SKM-1 (cell line): ENCODE measurements around the gene SBNO2.

Experiments used
- DNase-seq: peaks from one replicate; lab custom pipeline; 2025; ENCODE audit not compliant: unreplicated experiment; lab: John Stamatoyannopoulos, UW

Gene SBNO2

GRCh38 chr19:1106841-1107660 is 67.0 kb downstream of the SBNO2 start:
- peak; percentile 32 for DNase-seq

DNA sequence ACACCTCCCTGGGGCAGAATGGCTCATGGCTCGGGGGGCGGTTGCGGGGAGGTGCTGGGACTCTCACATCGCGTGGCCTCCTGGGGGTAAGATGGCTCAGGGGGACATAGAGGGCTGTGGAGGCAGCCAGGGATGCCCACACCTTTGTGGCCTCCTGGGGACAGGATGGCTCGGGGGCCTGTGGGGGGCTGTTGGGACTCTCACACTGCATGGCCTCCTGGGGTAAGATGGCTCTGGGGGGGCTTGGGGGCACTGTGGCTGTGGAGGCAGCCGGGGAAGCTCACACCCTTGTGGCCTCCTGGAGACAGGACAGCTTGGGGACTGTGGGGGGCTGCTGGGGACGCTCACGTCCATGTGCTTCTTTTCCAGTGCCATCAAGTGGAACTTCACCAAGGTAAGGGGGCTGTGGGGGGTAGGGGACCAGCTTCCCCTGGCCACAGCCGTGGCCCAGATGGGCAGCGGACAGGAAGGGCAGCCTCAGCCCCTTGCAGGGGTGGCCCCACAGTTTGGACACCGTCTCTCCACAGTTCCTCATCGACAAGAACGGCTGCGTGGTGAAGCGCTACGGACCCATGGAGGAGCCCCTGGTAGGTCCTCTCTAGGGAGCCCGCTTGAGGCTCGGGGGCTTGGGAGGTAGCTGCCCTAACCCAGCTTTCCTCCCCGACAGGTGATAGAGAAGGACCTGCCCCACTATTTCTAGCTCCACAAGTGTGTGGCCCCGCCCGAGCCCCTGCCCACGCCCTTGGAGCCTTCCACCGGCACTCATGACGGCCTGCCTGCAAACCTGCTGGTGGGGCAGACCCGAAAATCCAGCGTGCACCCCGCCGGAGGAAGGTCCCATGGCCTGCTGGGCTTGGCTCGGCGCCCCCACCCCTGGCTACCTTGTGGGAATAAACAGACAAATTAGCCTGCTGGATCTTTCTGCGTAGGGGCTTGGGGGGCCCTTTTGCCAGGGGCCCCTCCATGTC is 67.9 kb downstream of the SBNO2 start:
- no peak for DNase-seq

DNA sequence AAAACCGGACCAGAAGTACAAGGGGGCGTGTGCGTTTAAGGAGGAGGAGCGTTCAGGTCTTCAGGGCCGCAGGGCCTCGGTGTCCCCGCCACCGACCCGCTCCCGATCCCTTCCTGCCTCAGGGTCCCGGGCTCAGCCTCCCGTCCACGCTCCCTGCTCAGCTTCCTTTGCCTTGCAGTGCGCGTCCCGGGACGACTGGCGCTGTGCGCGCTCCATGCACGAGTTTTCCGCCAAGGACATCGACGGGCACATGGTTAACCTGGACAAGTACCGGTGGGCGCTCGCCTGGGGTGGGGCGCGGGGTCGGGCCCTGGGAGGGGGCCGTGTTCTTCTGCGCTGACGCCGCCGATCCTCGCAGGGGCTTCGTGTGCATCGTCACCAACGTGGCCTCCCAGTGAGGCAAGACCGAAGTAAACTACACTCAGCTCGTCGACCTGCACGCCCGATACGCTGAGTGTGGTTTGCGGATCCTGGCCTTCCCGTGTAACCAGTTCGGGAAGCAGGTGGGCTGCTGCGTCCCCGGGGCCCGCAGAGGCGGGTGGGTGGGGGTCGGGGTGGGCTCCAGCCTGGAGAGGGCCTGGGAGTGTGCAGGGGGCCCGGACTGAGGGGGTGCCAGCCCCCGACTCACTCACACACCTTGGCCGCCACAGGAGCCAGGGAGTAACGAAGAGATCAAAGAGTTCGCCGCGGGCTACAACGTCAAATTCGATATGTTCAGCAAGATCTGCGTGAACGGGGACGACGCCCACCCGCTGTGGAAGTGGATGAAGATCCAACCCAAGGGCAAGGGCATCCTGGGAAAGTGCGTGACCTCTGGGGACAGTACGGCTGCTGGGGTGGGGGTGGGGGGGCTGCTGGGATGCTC is 68.8 kb downstream of the SBNO2 start:
- no peak for DNase-seq

- DNase-seq = peak; percentile 19
These were observed 69.6 kb downstream of the SBNO2 start for GRCh38 chr19:1104311-1105007.

GRCh38 chr19:1103708-1104310 is 70.3 kb downstream of the SBNO2 start, which contains the start of gene GPX4:
TSS of gene GPX4 (plus strand) at chr19:1103994. CDS start at chr19:1104044, 50 bp downstream.
- DNase-seq = peak; percentile 95

DNA sequence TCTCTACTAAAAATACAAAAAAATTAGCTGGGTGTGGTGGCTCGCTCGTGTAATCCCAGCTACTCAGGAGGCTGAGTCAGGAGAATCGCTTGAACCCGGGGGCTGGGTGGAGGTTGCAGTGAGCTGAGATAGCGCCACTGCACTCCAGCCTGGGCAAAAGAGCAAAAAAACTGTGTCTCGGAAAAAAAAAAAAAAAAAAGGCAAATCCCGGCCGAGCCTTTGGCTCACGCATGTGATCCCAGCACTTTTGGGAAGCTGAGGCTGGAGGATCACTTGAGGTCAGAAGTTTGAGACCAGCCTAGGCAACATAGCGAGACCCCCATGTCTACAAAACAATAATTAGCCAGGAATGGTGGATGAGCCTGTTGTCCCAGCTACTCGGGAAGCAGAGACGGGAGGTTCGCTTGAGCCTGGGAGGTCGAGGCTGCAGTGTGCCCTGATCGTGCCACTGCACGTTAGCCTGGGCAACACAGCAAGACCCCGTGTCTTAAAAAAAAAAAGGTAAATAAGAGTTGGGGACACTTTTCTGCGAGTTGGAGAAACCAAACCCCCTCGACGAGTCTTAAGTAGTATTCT is 70.8 kb downstream of the SBNO2 start:
- DNase-seq = no peak

DNA sequence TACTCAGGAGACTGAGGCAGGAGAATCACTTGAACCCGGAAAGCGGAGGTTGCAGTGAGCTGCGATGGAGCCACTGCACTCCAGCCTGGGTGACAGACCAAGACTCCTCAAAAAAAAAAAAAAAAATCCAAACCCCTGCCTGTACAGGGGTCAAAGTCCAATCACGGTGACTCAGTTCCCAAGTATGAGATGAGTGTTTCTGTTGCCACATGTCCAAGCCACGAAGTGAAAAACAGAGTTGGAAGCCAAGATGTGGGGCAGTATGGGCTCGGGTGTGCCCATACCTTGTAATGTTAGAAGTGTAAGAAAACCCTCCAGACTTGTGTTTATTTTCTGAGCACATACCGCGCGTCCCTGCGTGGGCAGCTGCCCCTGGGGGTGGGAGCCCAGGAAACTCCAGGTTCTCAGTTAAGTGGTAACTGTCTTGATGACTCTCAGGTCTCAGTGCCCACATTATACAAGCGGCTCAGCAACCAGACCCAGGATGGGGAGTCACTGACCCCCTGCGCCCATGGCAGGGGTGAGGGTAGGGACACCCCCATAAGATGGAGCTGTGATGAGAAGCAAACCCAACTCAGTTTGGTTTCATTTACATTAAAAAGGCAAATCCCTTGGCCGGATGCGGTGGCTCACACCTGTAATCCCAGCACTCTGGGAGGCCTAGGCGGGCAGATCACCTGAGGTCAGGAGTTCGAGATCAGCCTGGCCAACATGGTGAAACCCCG is 71.5 kb downstream of the SBNO2 start:
- no peak for DNase-seq

- peak; percentile 53 for DNase-seq
These were observed 72.8 kb downstream of the SBNO2 start for GRCh38 chr19:1101337-1101698.

DNA sequence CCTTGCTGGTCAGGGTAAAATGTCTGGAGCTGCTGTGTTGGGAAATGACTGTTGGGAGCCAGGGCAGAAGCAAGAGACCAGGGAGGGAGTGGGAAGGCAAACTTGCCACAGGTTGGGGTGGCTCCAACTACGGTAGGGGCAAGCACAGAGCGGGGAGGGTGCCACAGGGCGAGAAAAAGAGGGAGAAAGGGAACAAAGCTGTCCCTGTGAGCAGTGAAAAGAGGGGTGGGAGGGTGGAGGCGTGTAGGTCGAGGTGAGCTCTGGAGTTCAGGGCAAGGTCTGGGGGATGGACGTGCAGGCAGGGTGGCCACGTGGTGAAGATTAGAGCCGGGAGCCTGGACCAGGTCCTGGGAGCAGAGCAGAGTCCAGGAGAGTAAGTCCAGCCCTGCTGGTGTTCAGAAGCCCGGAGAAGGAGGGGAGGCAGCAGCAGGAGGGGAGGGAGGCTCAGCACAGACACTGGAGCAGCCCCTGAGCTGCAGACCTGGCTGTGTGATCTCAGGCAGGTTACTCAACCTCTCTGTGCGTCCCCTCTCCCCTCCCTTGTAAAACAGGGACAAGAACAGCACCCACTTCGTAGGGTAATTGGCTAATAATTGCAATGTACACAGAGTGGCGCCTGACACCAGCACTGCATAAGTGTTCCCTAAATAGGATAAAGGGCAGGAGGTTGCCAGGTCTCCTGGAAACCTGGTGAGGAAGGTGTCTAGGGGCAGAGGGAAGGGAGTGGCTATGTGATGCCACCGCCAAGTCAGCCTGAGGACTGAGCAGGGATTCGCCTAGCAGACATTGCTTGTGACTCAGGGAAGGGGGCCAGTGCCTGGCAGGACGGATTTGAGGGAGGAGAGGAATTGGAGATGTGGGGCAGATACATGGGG is 75.7 kb downstream of the SBNO2 start:
- no peak for DNase-seq

DNA sequence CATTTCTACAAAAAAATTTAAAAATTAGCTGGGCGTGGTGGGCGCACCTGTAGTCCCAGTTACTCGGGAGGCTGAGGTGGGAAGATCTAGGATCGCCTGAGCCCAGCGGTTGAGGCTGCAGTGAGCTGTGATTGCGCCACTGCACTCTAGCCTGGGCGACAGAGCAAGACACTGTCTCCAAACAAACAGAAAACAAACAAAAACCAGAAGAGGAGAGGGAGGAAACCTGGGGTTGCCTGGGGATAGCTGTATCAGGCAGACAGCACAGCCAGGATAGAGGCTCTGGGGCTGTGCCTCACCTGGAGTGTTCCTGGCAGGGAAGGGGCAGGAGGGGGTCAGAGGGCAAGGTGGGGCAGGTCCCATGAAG is 76.3 kb downstream of the SBNO2 start:
- DNase-seq = no peak

DNA sequence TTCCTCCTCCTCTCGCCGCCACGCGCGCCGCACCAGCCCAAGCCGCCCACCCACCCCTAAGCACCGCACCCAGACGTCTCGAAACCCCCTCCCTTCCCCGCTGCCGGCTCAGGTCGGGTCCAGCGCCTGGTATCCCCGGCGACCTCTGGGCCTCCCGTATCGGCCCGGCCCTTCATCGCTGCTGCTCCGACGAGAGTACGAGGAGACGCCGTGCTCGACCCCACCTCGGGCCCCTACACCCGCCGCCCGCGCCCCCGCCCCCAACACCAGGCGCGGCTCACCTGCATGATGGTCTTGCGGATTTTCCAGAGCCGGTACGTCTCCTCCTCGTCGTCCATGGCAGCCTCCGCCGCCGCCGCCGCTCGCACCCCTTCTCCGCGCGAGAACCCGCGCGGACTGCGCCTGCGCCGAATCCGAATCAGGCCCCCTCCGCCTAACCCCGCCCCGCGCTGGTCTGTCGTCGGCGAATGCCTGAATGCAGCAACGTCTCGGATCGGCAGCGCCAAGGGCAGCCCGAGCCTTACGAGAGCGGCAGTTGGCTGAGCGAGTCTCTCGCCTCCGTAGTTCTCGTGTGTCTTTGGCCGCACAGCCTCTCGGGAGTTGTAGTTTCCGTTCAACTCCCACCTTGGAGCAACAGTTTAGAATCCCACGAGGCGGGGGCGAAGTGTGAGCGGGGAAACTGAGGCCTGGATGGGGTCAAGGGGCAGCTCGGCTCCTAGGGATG is 78.9 kb downstream of the SBNO2 start, which contains the start of gene POLR2E:
TSS of gene POLR2E (minus strand) at position 398 of the 724 bp plus-strand sequence. CDS start at position 338, 60 bp downstream.
- peak; percentile 96 for DNase-seq

- DNase-seq = no peak
These were observed 79.5 kb downstream of the SBNO2 start for GRCh38 chr19:1094655-1094977.

DNA sequence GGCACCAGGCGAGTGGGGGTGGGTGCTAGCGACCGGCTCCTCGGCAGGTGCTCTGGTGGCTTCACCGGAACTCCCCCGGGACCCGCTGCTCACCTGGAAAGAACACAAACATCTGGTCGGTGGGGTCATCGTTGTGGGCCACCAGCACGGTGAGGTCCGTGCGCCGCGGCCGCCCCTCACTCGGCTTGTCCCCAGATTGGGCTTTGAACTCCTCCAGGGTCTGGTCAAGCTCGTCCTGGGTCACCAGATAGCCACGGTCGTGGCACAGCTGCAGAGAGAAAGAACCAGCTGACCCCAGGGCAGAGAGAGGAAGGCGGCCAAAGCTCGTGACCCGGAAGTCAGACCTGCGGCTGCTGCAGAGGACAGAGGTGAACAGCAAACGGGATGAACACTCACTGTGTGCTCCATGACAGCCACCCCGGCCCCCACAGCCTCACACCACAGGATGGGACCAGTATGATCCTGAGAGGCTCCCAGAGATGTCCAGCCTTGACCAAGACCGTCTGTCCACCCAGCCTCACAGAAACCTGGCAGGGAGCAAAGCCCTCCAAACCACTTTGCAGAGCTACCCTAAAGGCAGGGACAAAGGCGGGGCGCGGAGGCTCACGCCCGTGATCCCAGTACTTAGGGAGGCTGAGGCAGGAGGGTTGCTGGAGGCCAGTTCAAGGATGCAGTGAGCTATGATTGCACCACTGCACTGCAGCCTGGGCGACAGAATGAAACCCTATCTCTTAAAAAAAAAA is 80.1 kb downstream of the SBNO2 start:
- no peak for DNase-seq

DNA sequence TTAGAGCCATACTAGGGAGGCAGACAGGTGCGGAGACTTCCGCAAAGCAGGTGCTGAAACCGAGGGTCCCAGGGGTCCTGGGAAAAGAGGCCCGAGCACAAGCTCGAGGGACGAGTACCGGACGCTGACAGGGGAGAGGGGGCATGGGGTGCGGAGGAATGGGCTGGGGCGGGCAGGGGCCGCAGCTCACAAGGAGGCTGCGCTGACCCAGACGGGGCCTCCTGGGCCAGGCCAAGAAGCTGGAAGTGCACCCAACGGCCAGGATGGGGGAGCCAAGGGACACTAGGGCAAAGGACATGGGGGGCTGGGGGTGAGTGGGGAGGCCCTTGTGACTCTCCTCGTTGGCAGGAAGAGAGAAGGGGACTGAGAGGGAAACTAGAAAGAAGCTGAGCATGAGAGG is 80.7 kb downstream of the SBNO2 start:
- DNase-seq = no peak

- DNase-seq = no peak
These were observed 82.4 kb downstream of the SBNO2 start for GRCh38 chr19:1091544-1092175.
